ENCODE data around the gene SLC38A5. TPM values are rescaled to one million over a fixed set of nuclear protein-coding genes. Genes with fewer than 3 reads are reported as not detected.

Gene SLC38A5
- total RNA-seq, 4 donors from 2014 or later: 2.5 to 7.9 (median 7.4) TPM

- H3K9me3 ChIP-seq: no peaks in the 10 kb centered on the region
- 52% methylated on average over 10 of the region's 10 CpGs for WGBS
- no peaks in the 10 kb centered on the region for H3K36me3 ChIP-seq
- H3K27me3 ChIP-seq: no peaks in the 10 kb centered on the region
- DNase-seq (ENCODE audit: extremely low spot score): no peak
- H3K27ac ChIP-seq (replicated peaks in 1 of 4): no peak overlapping the region
- H3K4me3 ChIP-seq: no peak overlapping the region
- TF ChIP-seq EP300 (IDR thresholded peaks at IDR 0.05) (no peak), CTCF (IDR thresholded peaks at IDR 0.05) (peak in 1 of 3 experiments; percentile 18), POLR2A (IDR thresholded peaks at IDR 0.05; ENCODE audit: low read depth) (no peak)
- intact Hi-C loops (cut with DNase I): no loop called here
- H3K4me1 ChIP-seq: peaks cover 0 to 3% (median 0%) of the 10 kb centered on the region in 4 donors
These were observed 23.9 kb upstream of the SLC38A5 start for GRCh38 chrX:48493890-48494364.

DNA sequence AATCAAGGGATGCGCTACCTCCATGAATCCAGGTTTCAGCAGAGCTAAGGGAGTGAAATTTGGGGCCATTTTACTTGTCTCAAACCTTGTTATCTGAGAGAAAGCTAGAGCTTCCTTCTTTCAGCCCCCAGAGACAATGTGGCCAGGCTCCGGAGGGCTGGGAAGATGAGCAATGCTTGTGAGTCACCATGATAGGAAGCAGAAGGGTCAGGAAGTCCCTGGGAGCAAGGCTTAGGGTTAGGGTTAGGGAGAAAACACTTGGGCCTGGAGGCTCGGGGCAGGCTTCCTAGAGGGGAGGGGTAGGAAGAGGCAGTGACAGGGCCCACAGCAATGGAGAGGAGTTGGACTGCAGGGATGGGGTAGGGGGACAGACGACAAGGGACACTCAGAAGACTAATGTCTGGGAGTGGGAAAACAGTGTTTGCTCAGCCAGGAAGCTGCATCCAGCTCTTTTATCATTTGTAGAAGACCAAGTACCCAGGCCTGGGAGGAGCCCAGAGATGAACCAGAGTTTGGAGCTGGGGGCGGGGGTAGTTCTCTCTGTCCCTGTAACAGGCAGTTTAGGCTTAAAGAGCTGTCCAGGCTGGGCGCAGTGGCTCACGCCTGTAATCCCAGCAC is 22.3 kb upstream of the SLC38A5 start:
- intact Hi-C loops (cut with DNase I): no loop called here

GRCh38 chrX:48491809-48492208 is 21.7 kb upstream of the SLC38A5 start:
- H3K36me3 ChIP-seq: no peaks in the 10 kb centered on the region
- no peak for TF ChIP-seq POLR2AphosphoS5 (IDR thresholded peaks at IDR 0.05)
- TF ChIP-seq CTCF (IDR thresholded peaks at IDR 0.05): no peak
- no peak for TF ChIP-seq EP300 (IDR thresholded peaks at IDR 0.05)
- TF ChIP-seq POLR2A (IDR thresholded peaks at IDR 0.05; ENCODE audit: low read depth): no peak
- H3K9me3 ChIP-seq: no peaks in the 10 kb centered on the region
- H3K4me1 ChIP-seq: peaks cover 0 to 3% (median 0%) of the 10 kb centered on the region in 4 donors
- H3K27ac ChIP-seq (replicated peaks in 1 of 4): no peak overlapping the region
- 71% methylated on average over 9 of the region's 9 CpGs for whole genome bisulfite sequencing
- no peak for DNase-seq (ENCODE audit: extremely low spot score)
- no peaks in the 10 kb centered on the region for H3K27me3 ChIP-seq
- no peak overlapping the region for H3K4me3 ChIP-seq
- intact Hi-C loops (cut with DNase I): no loop called here

More for the DNA sequence above, 22.3 kb upstream of the SLC38A5 start:
- Histone ChIP-seq H3K9me3 (no peaks in the 10 kb centered on the region), H3K27me3 (no peaks in the 10 kb centered on the region), H3K4me1 (peaks cover 0 to 3% (median 0%) of the 10 kb centered on the region in 4 donors), H3K36me3 (no peaks in the 10 kb centered on the region), H3K27ac (replicated peaks in 1 of 4) (no peak overlapping the region), H3K4me3 (no peak overlapping the region)
- no peak for DNase-seq (ENCODE audit: extremely low spot score)
- no peak for TF ChIP-seq EP300 (IDR thresholded peaks at IDR 0.05)
- TF ChIP-seq CTCF (IDR thresholded peaks at IDR 0.05): no peak
- no peak for TF ChIP-seq POLR2AphosphoS5 (IDR thresholded peaks at IDR 0.05)
- TF ChIP-seq POLR2A (IDR thresholded peaks at IDR 0.05; ENCODE audit: low read depth): no peak
- 70% methylated on average over 6 of the region's 7 CpGs for WGBS

DNA sequence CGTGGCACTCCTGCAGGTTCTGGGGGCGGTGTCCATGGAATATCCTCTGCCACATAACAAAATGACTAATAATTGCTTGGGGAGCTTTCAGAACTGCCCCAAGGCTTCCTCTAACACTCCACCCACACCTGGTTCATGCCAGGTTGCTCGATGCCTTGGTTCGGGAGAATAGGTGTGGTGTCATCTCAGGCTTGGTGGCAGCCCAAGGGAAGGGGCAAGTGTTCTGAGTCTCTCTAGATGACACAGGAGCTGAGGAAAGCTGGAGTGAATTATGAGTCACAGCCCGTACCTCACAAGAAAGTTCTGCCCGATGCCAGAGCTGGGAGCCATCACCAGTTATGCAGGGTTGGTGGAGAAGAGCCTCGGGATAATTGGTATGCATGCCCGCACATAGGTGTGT is 20.6 kb upstream of the SLC38A5 start:
- TF ChIP-seq CTCF (IDR thresholded peaks at IDR 0.05) (no peak), EP300 (IDR thresholded peaks at IDR 0.05) (no peak), POLR2AphosphoS5 (IDR thresholded peaks at IDR 0.05) (no peak)
- no peak overlapping the region for H3K27ac ChIP-seq (replicated peaks in 1 of 4)
- no peaks in the 10 kb centered on the region for H3K9me3 ChIP-seq
- WGBS: 70% methylated on average over 5 of the region's 8 CpGs
- intact Hi-C loops (cut with DNase I): no loop called here
- H3K4me1 ChIP-seq: peaks cover 0 to 3% (median 0%) of the 10 kb centered on the region in 4 donors
- DNase-seq (ENCODE audit: extremely low spot score): no peak
- no peak overlapping the region for H3K4me3 ChIP-seq
- no peaks in the 10 kb centered on the region for H3K27me3 ChIP-seq
- H3K36me3 ChIP-seq: no peaks in the 10 kb centered on the region

DNA sequence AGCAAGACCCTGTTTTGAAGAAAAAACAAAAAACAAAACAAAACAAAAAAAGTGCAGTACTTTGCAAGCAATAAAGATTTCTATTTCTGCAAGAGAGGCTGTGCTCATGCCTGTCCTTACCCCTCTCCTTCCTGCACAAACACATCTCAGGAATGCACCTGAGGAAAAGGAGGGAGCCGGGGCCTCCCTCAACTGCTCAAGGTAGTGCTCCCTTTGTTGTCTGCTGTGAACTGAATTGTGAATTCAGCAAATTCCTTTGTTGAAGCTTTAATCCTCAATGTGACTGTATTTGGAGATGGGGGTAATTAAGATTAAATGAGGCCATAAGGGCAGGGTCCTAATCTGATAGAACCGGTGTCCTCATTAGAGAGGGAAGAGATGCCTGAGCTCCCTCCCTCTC is 19.8 kb upstream of the SLC38A5 start:
- 96% methylated on average over 2 of the region's 2 CpGs for WGBS
- no peaks in the 10 kb centered on the region for H3K27me3 ChIP-seq
- DNase-seq (ENCODE audit: extremely low spot score): no peak
- H3K36me3 ChIP-seq: peaks cover 0 to 3% (median 0%) of the 10 kb centered on the region in 4 donors
- H3K9me3 ChIP-seq: no peaks in the 10 kb centered on the region
- no peak overlapping the region for H3K4me3 ChIP-seq
- TF ChIP-seq POLR2AphosphoS5 (IDR thresholded peaks at IDR 0.05) (no peak), EP300 (IDR thresholded peaks at IDR 0.05) (no peak), CTCF (IDR thresholded peaks at IDR 0.05) (no peak), POLR2A (IDR thresholded peaks at IDR 0.05; ENCODE audit: low read depth) (no peak)
- intact Hi-C loops (cut with DNase I): no loop called here
- peaks cover 0 to 3% (median 0%) of the 10 kb centered on the region in 4 donors for H3K4me1 ChIP-seq
- H3K27ac ChIP-seq (replicated peaks in 1 of 4): no peak overlapping the region

All from esophagus muscularis mucosa (tissue), 4 donors.